ENCODE data around the gene IQCC.
"Not testable (repeated sequence)": the region's sequence is repeated elsewhere in the genome, so short reads cannot be mapped to it uniquely, and the experiment has no call there.

IQCC gene

GRCh38 chr1:32205401-32206370 lies at the start of gene IQCC:
TSS of gene IQCC (plus strand) at chr1:32205671. CDS start at chr1:32205682, 11 bp downstream.
- peak; percentile 89 for DNase-seq (ENCODE audit: low spot score)

- no peak for DNase-seq (ENCODE audit: low spot score)
Observed at GRCh38 chr1:32159189-32159588, 46.3 kb upstream of the IQCC start.

GRCh38 chr1:32163405-32163804 lies 42.1 kb upstream of the IQCC start:
- no peak for DNase-seq (ENCODE audit: low spot score)

GRCh38 chr1:32165633-32166032 lies 39.8 kb upstream of the IQCC start:
- DNase-seq (ENCODE audit: low spot score) = not testable (repeated sequence)

GRCh38 chr1:32170991-32171390 lies 34.5 kb upstream of the IQCC start:
- no peak for DNase-seq (ENCODE audit: low spot score)

- no peak for DNase-seq (ENCODE audit: low spot score)
Observed at GRCh38 chr1:32172621-32173245, 32.7 kb upstream of the IQCC start.

GRCh38 chr1:32178380-32179192 lies 26.9 kb upstream of the IQCC start:
- DNase-seq (ENCODE audit: low spot score) = no peak

- no peak for DNase-seq (ENCODE audit: low spot score)
Observed at GRCh38 chr1:32179193-32179442, 26.4 kb upstream of the IQCC start.

- DNase-seq (ENCODE audit: low spot score) = peak; percentile 94
Observed at GRCh38 chr1:32179443-32180185, 25.9 kb upstream of the IQCC start, which contains the start of gene TXLNA. TSS of gene TXLNA (plus strand) at chr1:32179675. CDS start at chr1:32180346, 671 bp downstream.

GRCh38 chr1:32180186-32181060 lies 25.0 kb upstream of the IQCC start:
- DNase-seq (ENCODE audit: low spot score) = no peak

- DNase-seq (ENCODE audit: low spot score) = no peak
Observed at GRCh38 chr1:32181065-32181464, 24.4 kb upstream of the IQCC start.

- DNase-seq (ENCODE audit: low spot score) = no peak
Observed at GRCh38 chr1:32181563-32181962, 23.9 kb upstream of the IQCC start.

GRCh38 chr1:32182060-32182459 lies 23.4 kb upstream of the IQCC start:
- no peak for DNase-seq (ENCODE audit: low spot score)

GRCh38 chr1:32184650-32185049 lies 20.8 kb upstream of the IQCC start:
- no peak for DNase-seq (ENCODE audit: low spot score)

- DNase-seq (ENCODE audit: low spot score) = no peak
Observed at GRCh38 chr1:32186077-32186476, 19.4 kb upstream of the IQCC start.

GRCh38 chr1:32186491-32186890 lies 19.0 kb upstream of the IQCC start:
- no peak for DNase-seq (ENCODE audit: low spot score)

GRCh38 chr1:32187850-32188249 lies 17.6 kb upstream of the IQCC start:
- no peak for DNase-seq (ENCODE audit: low spot score)

- DNase-seq (ENCODE audit: low spot score) = no peak
Observed at GRCh38 chr1:32192220-32192948, 13.1 kb upstream of the IQCC start.

- DNase-seq (ENCODE audit: low spot score) = no peak
Observed at GRCh38 chr1:32194984-32195383, 10.5 kb upstream of the IQCC start.

GRCh38 chr1:32195531-32195930 lies 9.9 kb upstream of the IQCC start:
- DNase-seq (ENCODE audit: low spot score) = no peak
